SH-SY5Y (cell line): ENCODE results near the gene MYT1.

ENCODE experiments used
- GATA2 ChIP-seq: IDR thresholded peaks from 2 replicates; pipeline ENCODE4 v1.6.1; 2011; ENCODE audit warnings: mild to moderate bottlenecking, low read depth, low read length
- GATA3 ChIP-seq: IDR thresholded peaks from 2 replicates; pipeline ENCODE4 v1.6.1; 2011; ENCODE audit warnings: low read depth, mild to moderate bottlenecking, low read length, moderate library complexity

GRCh38 chr20:64145458-64146300 lies 18.6 kb upstream of the MYT1 start:
- TF ChIP-seq GATA2: no peak
- no peak for TF ChIP-seq GATA3
